Psoas muscle (tissue), 8 donors: Measurements from ENCODE around the gene APOBEC2. TPM values are rescaled to one million over a fixed set of nuclear protein-coding genes. Genes with fewer than 3 reads are reported as not detected.

Experiments used
- ATAC-seq, 4 donors: fragments of 200-7000 bp; cut with Tn5 transposase; one replicate each; pipeline ENCODE4 v1.9.1; 2020; ENCODE audit warnings: moderate library complexity in 3 of 4, mild to moderate bottlenecking in 2 of 4
- DNase-seq, 2 donors: peaks; one replicate each; pipeline ENCODE4 v3.0.0-alpha.2; 2020
- H3K27ac ChIP-seq: fragments of 200-600 bp; one replicate; pipeline ENCODE4 v1.8.0; 2022
- H3K27me3 ChIP-seq, 3 donors: fragments of 200-600 bp in 1 of 3; one replicate each; pipeline versions ENCODE4 v1.6.1 to v1.8.0; 2013 to 2022; ENCODE audit warnings: low read length in 2 of 3, mild to moderate bottlenecking in 2 of 3, moderate library complexity in 1 of 3; ENCODE audit not compliant: insufficient read depth in 3 of 3
- H3K36me3 ChIP-seq, 2 donors: fragments of 200-600 bp in 1 of 2; one replicate each; pipeline versions ENCODE4 v1.6.1 to v1.8.0; 2013 to 2022; ENCODE audit warnings: low read depth in 1 of 2, mild to moderate bottlenecking in 1 of 2, moderate library complexity in 1 of 2; ENCODE audit not compliant: insufficient read depth in 1 of 2
- H3K4me1 ChIP-seq: fragments of 200-600 bp; one replicate; pipeline ENCODE4 v1.8.0; 2022
- H3K4me3 ChIP-seq: fragments of 200-600 bp; one replicate; pipeline ENCODE4 v1.8.0; 2022; ENCODE audit warnings: mild to moderate bottlenecking
- H3K9me3 ChIP-seq: fragments of 200-600 bp; one replicate; pipeline ENCODE4 v1.8.0; 2022
- CTCF ChIP-seq: fragments of 200-600 bp; IDR thresholded peaks from one replicate; pipeline ENCODE4 v1.8.0; 2022; ENCODE audit warnings: antibody characterized with exemption
- WGBS, 3 donors: extraction: QIAGEN DNeasy Blood & Tissue Kit; methylation state at CpG; one replicate each; pipeline versions ENCODE4 v1.1.6 to v1.1.7; 2013; 5-methylcytosine and 5-hydroxymethylcytosine counted together
- intact Hi-C, 2 donors: fragments of 100-400 bp; cut with DNase I; formaldehyde crosslinking; loops; one replicate each; pipeline versions ENCODE4 v1.11.0 to v1.14.2; 2022
- polyA plus RNA-seq, 3 donors: library from polyadenylated mRNA; stranded (reverse); fragments of 200-250 nt; gene quantifications; one replicate each; pipeline ENCODE4 v1.2.3, GENCODE V29; 2013
- total RNA-seq, 4 donors: library from RNA; stranded (reverse); fragmentation: NEBNext Ultra II Directional in 2 of 4; extraction: Animal tissue kit (Norgen Biotek cat#: 25700) in 2 of 4; gene quantifications; one replicate each; pipeline versions ENCODE4 v1.2.1 to v1.2.4, GENCODE V29; 2021 to 2023
- donor health status: healthy with polysubstance abuse.
- donor health status: DM: no; HTN: no; CAD: no; lungs with moderate emphysema.
- donor health status: Bipolar disorder and iron deficiency.
- donor health status: healthy.
- donor health status: DM: yes; HTN: yes; CAD: no.
- donor health status: DM: no; HTN: no; CAD: no.
- donor health status: DM: no; HTN: no; CAD: no.
- donor health status: DM: yes; HTN: yes; CAD: no.

APOBEC2 gene
- total and polyA plus RNA-seq, 7 donors: 16.4 to 511 (median 141) TPM

- ATAC-seq (no peak), DNase-seq (no peak)
- WGBS, 3 donors: 40 to 63% (median 44%) methylated on average over 5 of the region's 5 CpGs
- Histone ChIP-seq H3K9me3 (no peaks in the 10 kb centered on the region), H3K27ac (peak overlapping the region; percentile 99), H3K36me3 (peaks cover 0 to 15% of the 10 kb centered on the region in 2 donors), H3K27me3 (no peaks in the 10 kb centered on the region), H3K4me3 (no peak overlapping the region), H3K4me1 (peaks cover 28% of the 10 kb centered on the region)
- intact Hi-C loops: no loop called here
- TF ChIP-seq CTCF: no peak
Measured at GRCh38 chr6:41051873-41052272, 1.1 kb upstream of the APOBEC2 start.

GRCh38 chr6:41054511-41054910 is 1.5 kb downstream of the APOBEC2 start:
- no peak for ATAC-seq
- Histone ChIP-seq H3K27ac (peak overlapping the region; percentile 99), H3K27me3 (no peaks in the 10 kb centered on the region), H3K9me3 (no peaks in the 10 kb centered on the region), H3K36me3 (peaks cover 0 to 23% of the 10 kb centered on the region in 2 donors), H3K4me1 (peaks cover 31% of the 10 kb centered on the region), H3K4me3 (peak overlapping the region; percentile 68)
- DNase-seq: no peak
- intact Hi-C loops: no loop called here
- 32 to 55% (median 34%) methylated on average over 3 of the region's 3 CpGs for WGBS, 3 donors
- TF ChIP-seq CTCF: no peak

GRCh38 chr6:41055149-41055548 is 2.1 kb downstream of the APOBEC2 start:
- peak; percentile 52 to 59 (median 58) for ATAC-seq
- Histone ChIP-seq H3K36me3 (peaks cover 0 to 28% of the 10 kb centered on the region in 2 donors), H3K9me3 (no peaks in the 10 kb centered on the region), H3K27me3 (no peaks in the 10 kb centered on the region), H3K27ac (peak overlapping the region; percentile 99), H3K4me3 (peak overlapping the region; percentile 68), H3K4me1 (peaks cover 30% of the 10 kb centered on the region)
- no peak for DNase-seq
- TF ChIP-seq CTCF: no peak
- 15 to 27% (median 18%) methylated on average over 3 of the region's 3 CpGs for WGBS, 3 donors
- intact Hi-C loops: no loop called here

- Histone ChIP-seq H3K36me3 (peaks cover 0 to 42% of the 10 kb centered on the region in 2 donors), H3K27me3 (no peaks in the 10 kb centered on the region), H3K4me3 (peak overlapping the region; percentile 68), H3K27ac (peak overlapping the region; percentile 99), H3K9me3 (no peaks in the 10 kb centered on the region), H3K4me1 (peaks cover 34% of the 10 kb centered on the region)
- ATAC-seq (peak; percentile 38 to 56 (median 44)), DNase-seq (no peak)
- no peak for TF ChIP-seq CTCF
- intact Hi-C loops: no loop called here
- WGBS, 3 donors: 33 to 51% (median 39%) methylated on average over 6 of the region's 6 CpGs
Measured at GRCh38 chr6:41056768-41057490, 3.9 kb downstream of the APOBEC2 start.
